IMR-90 (cell line): ENCODE measurements around the gene C5orf63. TPM values are rescaled to one million over a fixed set of nuclear protein-coding genes. Genes with fewer than 3 reads are reported as not detected.

Experiments used
- ATAC-seq: fragments of 200-7000 bp; cut with Tn5 transposase; 2 replicates; pipeline ENCODE4 v1.9.1; 2020; ENCODE audit warnings: low read depth, mild to moderate bottlenecking, moderate library complexity
- BruUV-seq: library from RNA; stranded (reverse); fragments of 400-500 nt; replicated peaks from 2 replicates; lab custom pipeline; 2021; lab: Mats Ljungman, UMichigan
- CTCF ChIA-PET: fragments of 300-600 bp; formaldehyde crosslinking; extraction: SDS; loops from one replicate; lab custom pipeline; 2021; ENCODE audit warnings: antibody characterized with exemption; lab: Yijun Ruan, JAX
- POLR2A ChIA-PET: fragments of 300-600 bp; sonication (Branson Sonifier 250); formaldehyde crosslinking; loops from one replicate; lab custom pipeline; 2022; ENCODE audit warnings: antibody characterized with exemption; ENCODE audit not compliant: unreplicated experiment; lab: Charles Lee
- DNase-seq: peaks from one replicate; pipeline ENCODE4 v3.0.0; 2013
- H2AFZ ChIP-seq: replicated peaks from 2 replicates; pipeline ENCODE3; 2013; ENCODE audit warnings: low read length, mild to moderate bottlenecking; ENCODE audit not compliant: poor library complexity
- H2AK5ac ChIP-seq: 2 replicates; pipeline ENCODE4 v1.6.1; 2013; ENCODE audit warnings: low read depth, low read length, inconsistent platforms
- H2AK9ac ChIP-seq: replicated peaks from 2 replicates; pipeline ENCODE3; 2013; ENCODE audit warnings: mild to moderate bottlenecking, low read depth, low read length, moderate library complexity; ENCODE audit not compliant: poor library complexity
- H2BK120ac ChIP-seq: 2 replicates; pipeline ENCODE4 v1.6.1; 2013; ENCODE audit warnings: low read depth, low read length, inconsistent platforms
- H2BK15ac ChIP-seq: 3 replicates; pipeline ENCODE4 v1.6.1; 2013; ENCODE audit warnings: low read depth, low read length, inconsistent platforms
- H2BK20ac ChIP-seq: 2 replicates; pipeline ENCODE4 v1.6.1; 2013; ENCODE audit warnings: low read depth, mild to moderate bottlenecking, inconsistent platforms, low read length, moderate library complexity
- H2BK5ac ChIP-seq: 2 replicates; pipeline ENCODE4 v1.6.1; 2013; ENCODE audit warnings: mild to moderate bottlenecking, low read depth, low read length, inconsistent platforms; ENCODE audit not compliant: poor library complexity, severe bottlenecking
- H3K14ac ChIP-seq: replicated peaks from 2 replicates; pipeline ENCODE4 v1.6.1; 2013; ENCODE audit warnings: low read depth, low read length, inconsistent platforms
- H3K18ac ChIP-seq: 2 replicates; pipeline ENCODE4 v1.6.1; 2013; ENCODE audit warnings: low read depth, low read length, control low read depth
- H3K23ac ChIP-seq: 2 replicates; pipeline ENCODE4 v1.6.1; 2013; ENCODE audit warnings: low read depth, low read length, inconsistent platforms
- H3K27ac ChIP-seq: 2 replicates; pipeline ENCODE4 v1.5.1; 2013; ENCODE audit warnings: mild to moderate bottlenecking, control low read depth, low read length; ENCODE audit not compliant: insufficient read depth
- H3K27me3 ChIP-seq: 2 replicates; pipeline ENCODE4 v1.6.1; 2013; ENCODE audit warnings: low read length; ENCODE audit not compliant: control insufficient read depth, insufficient read depth
- H3K36me3 ChIP-seq: 2 replicates; pipeline ENCODE4 v1.6.1; 2013; ENCODE audit warnings: low read length, mixed read lengths; ENCODE audit not compliant: control insufficient read depth, insufficient read depth
- H3K4ac ChIP-seq: 2 replicates; pipeline ENCODE4 v1.6.1; 2013; ENCODE audit warnings: low read depth, low read length, inconsistent platforms
- H3K4me1 ChIP-seq: 2 replicates; pipeline ENCODE4 v1.6.1; 2013; ENCODE audit warnings: low read length, mixed read lengths; ENCODE audit not compliant: control insufficient read depth, insufficient read depth
- H3K4me2 ChIP-seq: 2 replicates; pipeline ENCODE4 v1.6.1; 2013; ENCODE audit warnings: low read depth, mild to moderate bottlenecking, control low read depth, low read length, moderate library complexity
- H3K4me3 ChIP-seq: 2 replicates; pipeline ENCODE4 v1.5.1; 2013; ENCODE audit warnings: low read depth, mild to moderate bottlenecking, control low read depth, low read length, moderate library complexity; ENCODE audit not compliant: insufficient read depth
- H3K56ac ChIP-seq: 2 replicates; pipeline ENCODE4 v1.6.1; 2013; ENCODE audit warnings: low read length, inconsistent platforms; ENCODE audit not compliant: insufficient read depth; ENCODE audit errors: extremely low read depth
- H3K79me1 ChIP-seq, 2 experiments: 2 replicates each; pipeline ENCODE4 v1.6.1; 2013; ENCODE audit warnings: low read length in 2 of 2, inconsistent platforms in 1 of 2, low read depth in 1 of 2
- H3K9ac ChIP-seq: 2 replicates; pipeline ENCODE4 v1.6.1; 2013; ENCODE audit warnings: low read depth, low read length, control low read depth
- H3K9me1 ChIP-seq: 2 replicates; pipeline ENCODE4 v1.6.1; 2013; ENCODE audit warnings: low read length, inconsistent platforms; ENCODE audit not compliant: insufficient read depth
- H3K9me3 ChIP-seq: 2 replicates; pipeline ENCODE4 v1.6.1; 2013; ENCODE audit warnings: low read length; ENCODE audit not compliant: control insufficient read depth, insufficient read depth
- H4K20me1 ChIP-seq: 2 replicates; pipeline ENCODE4 v1.6.1; 2013; ENCODE audit warnings: low read length, inconsistent platforms; ENCODE audit not compliant: insufficient read depth
- H4K5ac ChIP-seq: 2 replicates; pipeline ENCODE4 v1.6.1; 2013; ENCODE audit warnings: mild to moderate bottlenecking, low read depth, low read length, control low read depth
- H4K8ac ChIP-seq, 2 experiments: 2 replicates each; pipeline ENCODE4 v1.6.1; 2013; ENCODE audit warnings: low read depth in 2 of 2, low read length in 2 of 2, control low read depth in 1 of 2, inconsistent platforms in 1 of 2
- H4K91ac ChIP-seq: 2 replicates; pipeline ENCODE4 v1.6.1; 2013; ENCODE audit warnings: low read depth, low read length, inconsistent platforms; ENCODE audit not compliant: insufficient read depth
- BHLHE40 ChIP-seq: fragments of 150-350 bp; IDR thresholded peaks from 2 replicates; pipeline ENCODE4 v1.6.1; 2016; ENCODE audit warnings: mild to moderate bottlenecking, low read depth, low read length
- CEBPB ChIP-seq: IDR thresholded peaks from 2 replicates; pipeline ENCODE4 v1.6.1; 2012; ENCODE audit warnings: low read depth, low read length, improper control_type of control experiment
- CHD1 ChIP-seq: IDR thresholded peaks from 2 replicates; pipeline ENCODE4 v1.6.1; 2012; ENCODE audit warnings: low read depth, low read length, improper control_type of control experiment
- CTCF ChIP-seq: conservative IDR thresholded peaks from 2 replicates; pipeline ENCODE4 v1.5.1; 2012; ENCODE audit warnings: mild to moderate bottlenecking, low read depth, low read length, improper control_type of control experiment
- ELK1 ChIP-seq: fragments of 150-350 bp; IDR thresholded peaks from 2 replicates; pipeline ENCODE4 v1.6.1; 2016; ENCODE audit warnings: low read depth, mild to moderate bottlenecking, low read length, moderate library complexity, borderline replicate concordance
- FOS ChIP-seq: fragments of 150-350 bp; IDR thresholded peaks from 2 replicates; pipeline ENCODE4 v1.6.1; 2016; ENCODE audit warnings: low read depth, low read length
- MAFK ChIP-seq: IDR thresholded peaks from 2 replicates; pipeline ENCODE4 v1.6.1; 2012; ENCODE audit warnings: low read depth, low read length, improper control_type of control experiment
- MAZ ChIP-seq: IDR thresholded peaks from 2 replicates; pipeline ENCODE4 v1.6.1; 2012; ENCODE audit warnings: low read depth, mild to moderate bottlenecking, low read length, improper control_type of control experiment, moderate library complexity, borderline replicate concordance
- MXI1 ChIP-seq: IDR thresholded peaks from 2 replicates; pipeline ENCODE4 v1.6.1; 2012; ENCODE audit warnings: low read depth, mild to moderate bottlenecking, low read length, moderate library complexity, borderline replicate concordance
- RAD21 ChIP-seq: IDR thresholded peaks from 2 replicates; pipeline ENCODE4 v1.6.1; 2012; ENCODE audit warnings: low read length, improper control_type of control experiment
- RCOR1 ChIP-seq: IDR thresholded peaks from 2 replicates; pipeline ENCODE4 v1.6.1; 2012; ENCODE audit warnings: mild to moderate bottlenecking, low read length, improper control_type of control experiment; ENCODE audit not compliant: insufficient replicate concordance
- RFX5 ChIP-seq: IDR thresholded peaks from 2 replicates; pipeline ENCODE4 v1.8.0; 2012; ENCODE audit warnings: low read depth, mild to moderate bottlenecking, low read length, moderate library complexity
- USF2 ChIP-seq: fragments of 150-350 bp; IDR thresholded peaks from 2 replicates; pipeline ENCODE4 v1.6.1; 2017; ENCODE audit warnings: mild to moderate bottlenecking, antibody characterized with exemption, low read length, low read depth
- WGBS, 2 experiments: methylation state at CpG; one replicate each; pipeline versions ENCODE4 v1.1.5 to v1.1.7; 2013; ENCODE audit warnings: missing lambda C conversion rate in 2 of 2; ENCODE audit not compliant: insufficient read length in 1 of 2; ENCODE audit errors: extremely low coverage in 2 of 2; 5-methylcytosine and 5-hydroxymethylcytosine counted together
- dilution Hi-C: fragments of 300-500 bp; cut with HindIII; formaldehyde crosslinking; loops from one replicate; pipeline ENCODE4 v1.14.3; 2018; ENCODE audit warnings: low sequenced_read_pairs; ENCODE audit not compliant: unreplicated experiment
- in situ Hi-C: fragments of 300-500 bp; cut with MboI; formaldehyde crosslinking; loops from 3 replicates; pipeline ENCODE4 v1.14.3; 2019; ENCODE audit warnings: low sequenced_read_pairs, inconsistent platforms, mixed read lengths
- intact Hi-C: fragments of 100-400 bp; cut with micrococcal nuclease; formaldehyde crosslinking; loops from 2 replicates; pipeline ENCODE4 v1.10.0; 2022
- polyA plus RNA-seq, 3 experiments: library from polyadenylated mRNA; depleted of rRNA; stranded (reverse); fragments of >200 nt; gene quantifications; 2 replicates each; pipeline ENCODE4 v1.2.3, GENCODE V29; 2012; ENCODE audit warnings: low replicate concordance in 1 of 3
- total RNA-seq: library from RNA; depleted of rRNA; stranded (reverse); fragments of >200 nt; gene quantifications from 2 replicates; pipeline ENCODE4 v1.2.3, GENCODE V29; 2012

Gene C5orf63
- total and polyA plus RNA-seq, 2 of the 4 experiments (the other 2 are of a cell fraction), result 0.72 to 1.1 TPM

GRCh38 chr5:127085371-127085770, 12.1 kb upstream of the C5orf63 start:
- WGBS, 2 experiments, result no CpG with 5 or more reads among the region's 2 CpGs
- Histone ChIP-seq H3K56ac (no peak overlapping the region), H3K14ac (no peak overlapping the region), H3K27me3 (no peaks in the 10 kb centered on the region), H3K27ac (no peak overlapping the region), H3K36me3 (no peaks in the 10 kb centered on the region), H2BK120ac (no peak overlapping the region), H4K5ac (no peak overlapping the region), H2BK15ac (no peak overlapping the region), H2AK9ac (no peak overlapping the region), H3K79me1 (no peaks in the 10 kb centered on the region), H3K4me3 (no peak overlapping the region), H3K18ac (no peak overlapping the region), H3K4me1 (peaks cover 4% of the 10 kb centered on the region; the same call in 1 of the 2 replicates), H4K8ac (no peak overlapping the region), H4K91ac (no peak overlapping the region), H3K9me3 (no peaks in the 10 kb centered on the region), H3K23ac (no peak overlapping the region), H3K9me1 (peaks cover 7% of the 10 kb centered on the region), H2BK5ac (no peak overlapping the region), H2AK5ac (no peak overlapping the region), H3K4me2 (no peak overlapping the region), H4K20me1 (no peaks in the 10 kb centered on the region), H2AFZ (no peak overlapping the region), H3K4ac (no peak overlapping the region), H2BK20ac (no peak overlapping the region), H3K9ac (no peak overlapping the region)
- POLR2A ChIA-PET, result no interaction called here
- no peak for TF ChIP-seq CTCF
- TF ChIP-seq RFX5, result no peak
- no peak for TF ChIP-seq MAFK
- TF ChIP-seq BHLHE40, result no peak
- no peak for TF ChIP-seq CHD1
- no peak for TF ChIP-seq USF2
- TF ChIP-seq CEBPB, result no peak
- no peak for TF ChIP-seq MAZ
- no peak for TF ChIP-seq MXI1
- no peak for TF ChIP-seq ELK1
- TF ChIP-seq RAD21, result no peak
- TF ChIP-seq FOS, result no peak
- TF ChIP-seq RCOR1, result no peak
- BruUV-seq, result no TSS peak
- dilution Hi-C loops (no loop called here), intact Hi-C loops (no loop called here), in situ Hi-C loops (no loop called here)
- CTCF ChIA-PET, result interaction anchor here (1.1 kb wide), 1 partner anchor 8 kb away, joined by 3 read pairs; no protein-coding TSS in a partner anchor
- DNase-seq (no peak), ATAC-seq (no peak)
